ENCODE measurements around the gene SLAMF6.

GRCh38 chr1:160500321-160500990 is 22.6 kb downstream of the SLAMF6 start:
- no peak for TF ChIP-seq CTCF (IDR thresholded peaks at IDR 0.05; ENCODE audit: low read depth, low read length, poor library complexity, severe bottlenecking)
- no peak for TF ChIP-seq EZH2phosphoT487 (IDR thresholded peaks at IDR 0.05; ENCODE audit: borderline replicate concordance, low read length)
